ENCODE results near the gene SELENOM.

- TF ChIP-seq, protein P1, sequence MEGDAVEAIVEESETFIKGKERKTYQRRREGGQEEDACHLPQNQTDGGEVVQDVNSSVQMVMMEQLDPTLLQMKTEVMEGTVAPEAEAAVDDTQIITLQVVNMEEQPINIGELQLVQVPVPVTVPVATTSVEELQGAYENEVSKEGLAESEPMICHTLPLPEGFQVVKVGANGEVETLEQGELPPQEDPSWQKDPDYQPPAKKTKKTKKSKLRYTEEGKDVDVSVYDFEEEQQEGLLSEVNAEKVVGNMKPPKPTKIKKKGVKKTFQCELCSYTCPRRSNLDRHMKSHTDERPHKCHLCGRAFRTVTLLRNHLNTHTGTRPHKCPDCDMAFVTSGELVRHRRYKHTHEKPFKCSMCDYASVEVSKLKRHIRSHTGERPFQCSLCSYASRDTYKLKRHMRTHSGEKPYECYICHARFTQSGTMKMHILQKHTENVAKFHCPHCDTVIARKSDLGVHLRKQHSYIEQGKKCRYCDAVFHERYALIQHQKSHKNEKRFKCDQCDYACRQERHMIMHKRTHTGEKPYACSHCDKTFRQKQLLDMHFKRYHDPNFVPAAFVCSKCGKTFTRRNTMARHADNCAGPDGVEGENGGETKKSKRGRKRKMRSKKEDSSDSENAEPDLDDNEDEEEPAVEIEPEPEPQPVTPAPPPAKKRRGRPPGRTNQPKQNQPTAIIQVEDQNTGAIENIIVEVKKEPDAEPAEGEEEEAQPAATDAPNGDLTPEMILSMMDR (IDR thresholded peaks at IDR 0.05): no peak
- TF ChIP-seq POLR2A (IDR thresholded peaks at IDR 0.05): no peak
- no peak for TF ChIP-seq EP300 (IDR thresholded peaks at IDR 0.05)
Measured at GRCh38 chr22:31124811-31125465, 17.6 kb upstream of the SELENOM start.
